Natural killer cell (primary cell): Measurements from ENCODE around the gene TP53RK. TPM values are rescaled to one million over a fixed set of nuclear protein-coding genes. Genes with fewer than 3 reads are reported as not detected.

Experiments used
- ATAC-seq, 3 donors: fragments of 150-1000 bp in 2 of 3; fragments of 200-7000 bp in 1 of 3; cut with Tn5 transposase; 1 replicate in 1 of 3; 2 replicates in 2 of 3; pipeline ENCODE4 v1.10.0; 2021; ENCODE audit warnings: mild to moderate bottlenecking in 2 of 3, moderate library complexity in 2 of 3
- DNase-seq, 2 donors: peaks; one replicate each; pipeline versions ENCODE4 v3.0.0 to v3.0.0-alpha.2; 2013 to 2021; ENCODE audit warnings: mixed read lengths in 1 of 2
- H3K27ac ChIP-seq: one replicate; pipeline ENCODE4 v1.5.1; 2013; ENCODE audit warnings: mild to moderate bottlenecking, low read length
- H3K27me3 ChIP-seq: one replicate; pipeline ENCODE4 v1.6.1; 2013; ENCODE audit warnings: low read length; ENCODE audit not compliant: control insufficient read depth, insufficient read depth
- H3K36me3 ChIP-seq: one replicate; pipeline ENCODE4 v1.6.1; 2013; ENCODE audit warnings: low read length; ENCODE audit not compliant: control insufficient read depth, insufficient read depth
- H3K4me1 ChIP-seq: one replicate; pipeline ENCODE4 v1.6.1; 2013; ENCODE audit warnings: low read length; ENCODE audit not compliant: control insufficient read depth, insufficient read depth
- H3K4me3 ChIP-seq: one replicate; pipeline ENCODE4 v1.5.1; 2013; ENCODE audit warnings: low read length
- H3K9me3 ChIP-seq: one replicate; pipeline ENCODE4 v1.6.1; 2013; ENCODE audit warnings: low read length; ENCODE audit not compliant: control insufficient read depth, insufficient read depth
- H3K27ac Mint-ChIP-seq, 2 donors: one replicate each; pipeline ENCODE4 v1.8.0; 2022; ENCODE audit warnings: mild to moderate bottlenecking in 2 of 2, mixed read lengths in 2 of 2, moderate library complexity in 1 of 2
- H3K27me3 Mint-ChIP-seq, 2 donors: one replicate each; pipeline ENCODE4 v1.8.0; 2022; ENCODE audit warnings: low read depth in 2 of 2, mixed read lengths in 2 of 2
- H3K36me3 Mint-ChIP-seq: one replicate; pipeline ENCODE4 v1.8.0; 2022; ENCODE audit warnings: mixed read lengths
- H3K4me1 Mint-ChIP-seq, 2 donors: one replicate each; pipeline ENCODE4 v1.8.0; 2022; ENCODE audit warnings: mixed read lengths in 2 of 2
- H3K4me3 Mint-ChIP-seq: one replicate; pipeline ENCODE4 v1.8.0; 2022; ENCODE audit warnings: mild to moderate bottlenecking, moderate library complexity, mixed read lengths
- H3K9me3 Mint-ChIP-seq, 2 donors: one replicate each; pipeline ENCODE4 v1.8.0; 2022; ENCODE audit warnings: mixed read lengths in 2 of 2
- CTCF ChIP-seq: fragments of 200-600 bp; IDR thresholded peaks from one replicate; pipeline ENCODE4 v1.8.0; 2022; ENCODE audit warnings: antibody characterized with exemption
- WGBS: methylation state at CpG from one replicate; pipeline ENCODE4 v1.1.7; 2013; ENCODE audit warnings: missing lambda C conversion rate; ENCODE audit not compliant: insufficient coverage; 5-methylcytosine and 5-hydroxymethylcytosine counted together
- intact Hi-C: fragments of 100-400 bp; cut with micrococcal nuclease; formaldehyde crosslinking; loops from one replicate; pipeline ENCODE4 v1.14.2; 2022
- total RNA-seq, 4 donors: library from RNA; stranded (reverse); fragments of 120-200 nt in 1 of 4; gene quantifications; one replicate each; pipeline versions ENCODE4 v1.2.3 to v1.2.4, GENCODE V29; 2013 to 2022

TP53RK gene
- total RNA-seq, 3 donors from 2014 or later (not counting 1 experiment from before 2014, with no cell fraction given) = 5.0 to 10.4 (median 7.8) TPM

GRCh38 chr20:46700481-46700880, 11.2 kb upstream of the TP53RK start:
- no peak overlapping the region for H3K27ac Mint-ChIP-seq
- Histone ChIP-seq H3K27ac (no peak overlapping the region), H3K27me3 (peaks cover 3% of the 10 kb centered on the region), H3K4me3 (no peak overlapping the region), H3K4me1 (no peaks in the 10 kb centered on the region), H3K9me3 (no peaks in the 10 kb centered on the region), H3K36me3 (no peaks in the 10 kb centered on the region)
- TF ChIP-seq CTCF = no peak
- no peaks in the 10 kb centered on the region for H3K4me1 Mint-ChIP-seq
- 94% methylated on average over 6 of the region's 6 CpGs for WGBS
- H3K36me3 Mint-ChIP-seq = no peaks in the 10 kb centered on the region
- intact Hi-C loops = no loop called here
- peaks cover 16 to 44% of the 10 kb centered on the region in 2 donors for H3K27me3 Mint-ChIP-seq
- no peaks in the 10 kb centered on the region for H3K9me3 Mint-ChIP-seq
- DNase-seq (no peak), ATAC-seq (no peak)
- no peak overlapping the region for H3K4me3 Mint-ChIP-seq

DNA sequence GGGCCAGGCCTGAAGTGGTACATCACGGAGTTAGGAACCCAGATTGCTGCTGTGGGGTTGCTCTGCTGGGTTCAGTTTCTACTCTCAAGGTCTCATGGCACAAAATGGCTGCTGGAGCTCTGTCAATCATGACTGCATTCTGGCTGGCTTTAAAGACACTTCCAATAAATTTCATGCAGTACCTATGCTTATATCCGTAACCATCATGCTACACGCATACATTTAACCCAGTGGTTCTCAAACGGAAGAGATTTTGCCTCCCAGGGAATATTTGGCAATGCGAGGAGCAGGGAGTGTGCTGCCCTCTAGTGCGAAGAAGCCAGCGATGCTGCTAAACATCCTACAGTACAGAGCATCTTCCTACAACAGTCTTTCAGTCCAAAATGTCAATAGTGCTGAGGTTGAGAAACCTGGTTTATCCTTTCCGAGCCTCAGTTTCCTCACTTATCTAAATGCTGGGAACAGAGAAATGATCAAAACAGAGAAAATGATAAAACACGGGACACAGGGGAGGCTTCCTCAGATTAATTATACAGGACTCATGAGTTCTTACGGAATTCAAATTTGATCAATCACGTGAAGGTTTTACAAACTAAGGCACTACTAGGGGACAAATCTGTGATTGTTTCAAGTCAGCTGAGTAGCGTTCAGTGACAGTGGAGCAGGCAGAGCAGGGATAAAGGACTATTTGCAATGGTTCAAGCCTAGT, 10.6 kb upstream of the TP53RK start:
- H3K4me1 Mint-ChIP-seq = no peaks in the 10 kb centered on the region

GRCh38 chr20:46698788-46699187, 9.5 kb upstream of the TP53RK start:
- H3K4me1 Mint-ChIP-seq = peaks cover 0 to 5% of the 10 kb centered on the region in 2 donors
- WGBS = 91% methylated on average over 1 of the region's 2 CpGs

More for the DNA sequence above, 10.6 kb upstream of the TP53RK start:
- Histone ChIP-seq H3K4me3 (no peak overlapping the region), H3K9me3 (no peaks in the 10 kb centered on the region), H3K36me3 (no peaks in the 10 kb centered on the region), H3K4me1 (no peaks in the 10 kb centered on the region), H3K27ac (no peak overlapping the region), H3K27me3 (peaks cover 3% of the 10 kb centered on the region)
- no peaks in the 10 kb centered on the region for H3K36me3 Mint-ChIP-seq
- H3K4me3 Mint-ChIP-seq = no peak overlapping the region
- H3K27me3 Mint-ChIP-seq = peaks cover 16 to 44% of the 10 kb centered on the region in 2 donors
- no peak overlapping the region for H3K27ac Mint-ChIP-seq
- no peak for ATAC-seq
- intact Hi-C loops = no loop called here
- TF ChIP-seq CTCF = no peak
- H3K9me3 Mint-ChIP-seq = no peaks in the 10 kb centered on the region
- no peak for DNase-seq
- 69% methylated on average over 12 of the region's 12 CpGs for WGBS

More at GRCh38 chr20:46698788-46699187, 9.5 kb upstream of the TP53RK start:
- peaks cover 3% of the 10 kb centered on the region for H3K27me3 ChIP-seq
- no peaks in the 10 kb centered on the region for H3K9me3 ChIP-seq
- Mint-ChIP-seq H3K27me3 (peaks cover 13 to 34% of the 10 kb centered on the region in 2 donors), H3K4me3 (no peak overlapping the region), H3K36me3 (no peaks in the 10 kb centered on the region), H3K27ac (no peak overlapping the region), H3K9me3 (no peaks in the 10 kb centered on the region)
- H3K4me1 ChIP-seq = no peaks in the 10 kb centered on the region
- intact Hi-C loops = no loop called here
- DNase-seq (no peak), ATAC-seq (no peak)
- no peak overlapping the region for H3K4me3 ChIP-seq
- no peak overlapping the region for H3K27ac ChIP-seq
- TF ChIP-seq CTCF = no peak
- H3K36me3 ChIP-seq = no peaks in the 10 kb centered on the region
